ENCODE results near the gene SVIL.

DNA sequence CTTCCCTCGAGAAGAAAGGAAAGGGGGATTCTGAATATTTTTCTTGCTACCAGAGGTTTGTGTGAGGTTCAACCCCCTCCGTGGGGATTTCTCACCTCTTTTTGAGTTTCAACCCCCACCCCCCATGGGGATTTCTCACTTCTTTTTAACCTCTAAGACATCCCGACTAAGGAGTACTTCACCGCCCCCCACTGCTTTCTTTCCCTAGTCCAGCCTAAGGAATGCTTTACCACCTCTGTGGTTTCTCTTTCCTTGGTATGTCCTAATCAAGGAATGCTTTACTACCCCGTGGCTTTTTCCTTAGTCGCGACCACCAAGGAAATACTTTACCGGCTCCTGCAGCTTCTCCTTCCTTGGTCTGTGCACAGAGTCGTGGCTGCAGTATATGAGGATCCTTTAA, 196.5 kb downstream of the SVIL start:
- TF ChIP-seq, protein P1, sequence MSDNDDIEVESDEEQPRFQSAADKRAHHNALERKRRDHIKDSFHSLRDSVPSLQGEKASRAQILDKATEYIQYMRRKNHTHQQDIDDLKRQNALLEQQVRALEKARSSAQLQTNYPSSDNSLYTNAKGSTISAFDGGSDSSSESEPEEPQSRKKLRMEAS (IDR thresholded peaks at IDR 0.05) = no peak
- TF ChIP-seq EP300 (IDR thresholded peaks at IDR 0.05; ENCODE audit: borderline replicate concordance) (no peak), TAF1 (IDR thresholded peaks at IDR 0.05; ENCODE audit: low read depth) (no peak), CREB1 (IDR thresholded peaks at IDR 0.05; ENCODE audit: low read depth) (no peak), RAD21 (IDR thresholded peaks at IDR 0.05; ENCODE audit: low read depth) (no peak), ZBTB7A (IDR thresholded peaks at IDR 0.05; ENCODE audit: low read depth) (no peak), CEBPB (IDR thresholded peaks at IDR 0.05) (no peak), NFIC (IDR thresholded peaks at IDR 0.05) (no peak), YY1 (IDR thresholded peaks at IDR 0.05; ENCODE audit: low read depth) (no peak)
